CD14-positive monocyte (primary cell): ENCODE measurements around the gene DNAH1. TPM values are rescaled to one million over a fixed set of nuclear protein-coding genes. Genes with fewer than 3 reads are reported as not detected.
"Not testable (repeated sequence)": the region's sequence is repeated elsewhere in the genome, so short reads cannot be mapped to it uniquely, and the experiment has no call there.

ENCODE experiments used
- DNase-seq, 3 donors: peaks; one replicate each; pipeline ENCODE4 v3.0.0-alpha.2; 2011 to 2022
- H2AFZ ChIP-seq: 2 replicates; pipeline ENCODE4 v1.6.0; 2012; ENCODE audit warnings: mild to moderate bottlenecking, low read depth, low read length, inconsistent platforms; ENCODE audit not compliant: insufficient read depth, poor library complexity, severe bottlenecking
- H3K27ac ChIP-seq, 2 donors: 1 replicate in 1 of 2; 2 replicates in 1 of 2; pipeline ENCODE4 v1.5.1; 2012 to 2013; ENCODE audit warnings: low read length in 2 of 2, control low read depth in 1 of 2, inconsistent platforms in 1 of 2, low read depth in 1 of 2, mild to moderate bottlenecking in 1 of 2
- H3K27me3 ChIP-seq, 2 donors: one replicate each; pipeline versions ENCODE4 v1.6.0 to v1.6.1; 2011 to 2013; ENCODE audit warnings: low read length in 2 of 2; ENCODE audit not compliant: control insufficient read depth in 2 of 2, insufficient read depth in 2 of 2
- H3K36me3 ChIP-seq, 2 donors: replicated peaks in 1 of 2; 1 replicate in 1 of 2; 2 replicates in 1 of 2; pipeline versions ENCODE4 v1.5.1 to v1.6.1; 2012 to 2013; ENCODE audit warnings: low read length in 2 of 2, control low read depth in 1 of 2, inconsistent platforms in 1 of 2, mild to moderate bottlenecking in 1 of 2; ENCODE audit not compliant: insufficient read depth in 2 of 2, control insufficient read depth in 1 of 2
- H3K4me1 ChIP-seq, 2 donors: 1 replicate in 1 of 2; 2 replicates in 1 of 2; pipeline versions ENCODE4 v1.5.1 to v1.6.1; 2012 to 2013; ENCODE audit warnings: low read length in 2 of 2, control low read depth in 1 of 2, inconsistent platforms in 1 of 2, mild to moderate bottlenecking in 1 of 2, moderate library complexity in 1 of 2; ENCODE audit not compliant: insufficient read depth in 2 of 2, control insufficient read depth in 1 of 2
- H3K4me2 ChIP-seq: replicated peaks from 2 replicates; pipeline ENCODE3; 2012; ENCODE audit warnings: low read length, moderate library complexity, mild to moderate bottlenecking; ENCODE audit not compliant: poor library complexity, severe bottlenecking; ENCODE audit errors: extremely low read depth
- H3K4me3 ChIP-seq, 3 experiments: fragments of 200-600 bp in 1 of 3; sonication (generic) in 1 of 3; replicated peaks in 1 of 3; 1 replicate in 2 of 3; 2 replicates in 1 of 3; pipeline ENCODE4 v1.5.1; 2011 to 2013; ENCODE audit warnings: low read length in 3 of 3, mild to moderate bottlenecking in 3 of 3, control low read depth in 2 of 3, low read depth in 2 of 3, inconsistent platforms in 1 of 3, moderate library complexity in 1 of 3
- H3K79me2 ChIP-seq: 2 replicates; pipeline ENCODE4 v1.6.0; 2012; ENCODE audit warnings: mild to moderate bottlenecking, control low read depth, inconsistent platforms, low read length, moderate library complexity; ENCODE audit not compliant: insufficient read depth
- H3K9ac ChIP-seq: 2 replicates; pipeline ENCODE4 v1.6.0; 2017; ENCODE audit warnings: low read length, mild to moderate bottlenecking; ENCODE audit not compliant: insufficient read depth, poor library complexity, severe bottlenecking
- H3K9me3 ChIP-seq, 2 donors: replicated peaks in 1 of 2; 1 replicate in 1 of 2; 2 replicates in 1 of 2; pipeline versions ENCODE4 v1.5.1 to v1.6.1; 2012 to 2013; ENCODE audit warnings: low read length in 2 of 2, control low read depth in 1 of 2; ENCODE audit not compliant: control insufficient read depth in 1 of 2, insufficient read depth in 1 of 2
- H4K20me1 ChIP-seq: 2 replicates; pipeline ENCODE4 v1.6.0; 2012; ENCODE audit warnings: mild to moderate bottlenecking, low read length, control low read depth, moderate library complexity; ENCODE audit not compliant: insufficient read depth
- H3K27ac Mint-ChIP-seq, 7 donors: one replicate each; pipeline ENCODE4 v1.8.0; 2020; ENCODE audit warnings: mild to moderate bottlenecking in 7 of 7, mixed read lengths in 7 of 7, moderate library complexity in 6 of 7, inconsistent platforms in 2 of 7
- H3K27me3 Mint-ChIP-seq, 3 donors: one replicate each; pipeline ENCODE4 v1.8.0; 2021 to 2022; ENCODE audit warnings: low read depth in 3 of 3, mild to moderate bottlenecking in 3 of 3, mixed read lengths in 3 of 3, moderate library complexity in 3 of 3, inconsistent platforms in 1 of 3
- H3K36me3 Mint-ChIP-seq, 2 donors: one replicate each; pipeline ENCODE4 v1.8.0; 2020; ENCODE audit warnings: mixed read lengths in 2 of 2, inconsistent platforms in 1 of 2, mild to moderate bottlenecking in 1 of 2
- H3K4me1 Mint-ChIP-seq: one replicate; pipeline ENCODE4 v1.8.0; 2020; ENCODE audit warnings: mild to moderate bottlenecking, mixed read lengths
- H3K4me3 Mint-ChIP-seq, 2 donors: one replicate each; pipeline ENCODE4 v1.8.0; 2020; ENCODE audit warnings: mild to moderate bottlenecking in 2 of 2, mixed read lengths in 2 of 2, moderate library complexity in 1 of 2
- H3K9me3 Mint-ChIP-seq, 7 donors: one replicate each; pipeline ENCODE4 v1.8.0; 2020 to 2022; ENCODE audit warnings: mixed read lengths in 7 of 7, mild to moderate bottlenecking in 6 of 7, moderate library complexity in 6 of 7, inconsistent platforms in 2 of 7
- WGBS: methylation state at CpG from one replicate; pipeline ENCODE4 v1.1.5; 2013; ENCODE audit warnings: missing lambda C conversion rate; ENCODE audit not compliant: insufficient coverage; 5-methylcytosine and 5-hydroxymethylcytosine counted together
- intact Hi-C, 2 donors: fragments of 100-400 bp; cut with micrococcal nuclease; formaldehyde crosslinking; loops; one replicate each; pipeline versions ENCODE4 v1.15.0 to v1.15.1; 2023
- polyA plus RNA-seq, 3 donors: library from polyadenylated mRNA; depleted of rRNA in 1 of 3; unstranded in 2 of 3; stranded (reverse) in 1 of 3; fragments of 300-500 nt in 2 of 3; fragments of >200 nt in 1 of 3; fragmentation: Illumina TruSeq in 2 of 3; gene quantifications; 1 replicate in 2 of 3; 2 replicates in 1 of 3; pipeline ENCODE4 v1.2.3, GENCODE V29; 2012 to 2021
- TF ChIP-seq, protein P1 (sequence below): fragments of 200-600 bp; IDR thresholded peaks from one replicate; pipeline ENCODE4 v1.8.0; 2022; ENCODE audit warnings: antibody characterized with exemption, mild to moderate bottlenecking

The DNAH1 gene
- polyA plus RNA-seq, 3 donors: 0.15 to 47.0 (median 0.25) TPM

DNA sequence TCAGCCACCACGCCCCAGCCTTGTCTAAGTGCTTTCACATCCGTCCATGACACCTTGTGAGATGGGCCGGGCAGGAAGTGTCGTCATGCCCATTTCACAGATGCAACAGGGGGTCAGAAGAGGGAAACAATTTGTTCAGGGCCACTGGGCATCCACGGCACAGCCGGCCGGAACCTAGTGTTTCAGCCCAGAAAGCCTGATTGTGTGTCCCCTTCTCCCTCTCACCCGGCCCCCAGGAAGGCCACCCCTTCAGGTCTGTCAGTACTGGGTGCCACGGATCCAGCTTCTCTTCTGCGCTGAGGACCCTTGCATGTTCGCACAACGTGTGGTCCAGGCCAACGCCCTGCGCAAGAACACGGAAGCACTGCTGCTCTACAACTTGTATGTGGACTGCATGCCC lies 15.8 kb downstream of the DNAH1 start:
- TF ChIP-seq, protein P1, sequence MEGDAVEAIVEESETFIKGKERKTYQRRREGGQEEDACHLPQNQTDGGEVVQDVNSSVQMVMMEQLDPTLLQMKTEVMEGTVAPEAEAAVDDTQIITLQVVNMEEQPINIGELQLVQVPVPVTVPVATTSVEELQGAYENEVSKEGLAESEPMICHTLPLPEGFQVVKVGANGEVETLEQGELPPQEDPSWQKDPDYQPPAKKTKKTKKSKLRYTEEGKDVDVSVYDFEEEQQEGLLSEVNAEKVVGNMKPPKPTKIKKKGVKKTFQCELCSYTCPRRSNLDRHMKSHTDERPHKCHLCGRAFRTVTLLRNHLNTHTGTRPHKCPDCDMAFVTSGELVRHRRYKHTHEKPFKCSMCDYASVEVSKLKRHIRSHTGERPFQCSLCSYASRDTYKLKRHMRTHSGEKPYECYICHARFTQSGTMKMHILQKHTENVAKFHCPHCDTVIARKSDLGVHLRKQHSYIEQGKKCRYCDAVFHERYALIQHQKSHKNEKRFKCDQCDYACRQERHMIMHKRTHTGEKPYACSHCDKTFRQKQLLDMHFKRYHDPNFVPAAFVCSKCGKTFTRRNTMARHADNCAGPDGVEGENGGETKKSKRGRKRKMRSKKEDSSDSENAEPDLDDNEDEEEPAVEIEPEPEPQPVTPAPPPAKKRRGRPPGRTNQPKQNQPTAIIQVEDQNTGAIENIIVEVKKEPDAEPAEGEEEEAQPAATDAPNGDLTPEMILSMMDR: no peak
- H3K27me3 Mint-ChIP-seq: peaks cover 0 to 1% (median 0%) of the 10 kb centered on the region in 3 donors
- Histone ChIP-seq H3K4me2 (no peak overlapping the region), H3K27ac (no peak overlapping the region), H3K27me3 (no peaks in the 10 kb centered on the region), H3K4me3 (no peak overlapping the region), H4K20me1 (no peaks in the 10 kb centered on the region), H3K4me1 (no peaks in the 10 kb centered on the region), H3K79me2 (no peaks in the 10 kb centered on the region), H3K9ac (no peak overlapping the region), H3K9me3 (no peaks in the 10 kb centered on the region), H3K36me3 (peaks cover 22 to 48% of the 10 kb centered on the region in 2 donors), H2AFZ (no peak overlapping the region)
- no peaks in the 10 kb centered on the region for H3K9me3 Mint-ChIP-seq
- no peak overlapping the region for H3K4me3 Mint-ChIP-seq
- H3K27ac Mint-ChIP-seq: no peak overlapping the region
- no peaks in the 10 kb centered on the region for H3K4me1 Mint-ChIP-seq
- no peak for DNase-seq
- H3K36me3 Mint-ChIP-seq: peaks cover 33 to 43% of the 10 kb centered on the region in 2 donors
- WGBS: 90% methylated on average over 13 of the region's 15 CpGs
- intact Hi-C loops: no loop called here

DNA sequence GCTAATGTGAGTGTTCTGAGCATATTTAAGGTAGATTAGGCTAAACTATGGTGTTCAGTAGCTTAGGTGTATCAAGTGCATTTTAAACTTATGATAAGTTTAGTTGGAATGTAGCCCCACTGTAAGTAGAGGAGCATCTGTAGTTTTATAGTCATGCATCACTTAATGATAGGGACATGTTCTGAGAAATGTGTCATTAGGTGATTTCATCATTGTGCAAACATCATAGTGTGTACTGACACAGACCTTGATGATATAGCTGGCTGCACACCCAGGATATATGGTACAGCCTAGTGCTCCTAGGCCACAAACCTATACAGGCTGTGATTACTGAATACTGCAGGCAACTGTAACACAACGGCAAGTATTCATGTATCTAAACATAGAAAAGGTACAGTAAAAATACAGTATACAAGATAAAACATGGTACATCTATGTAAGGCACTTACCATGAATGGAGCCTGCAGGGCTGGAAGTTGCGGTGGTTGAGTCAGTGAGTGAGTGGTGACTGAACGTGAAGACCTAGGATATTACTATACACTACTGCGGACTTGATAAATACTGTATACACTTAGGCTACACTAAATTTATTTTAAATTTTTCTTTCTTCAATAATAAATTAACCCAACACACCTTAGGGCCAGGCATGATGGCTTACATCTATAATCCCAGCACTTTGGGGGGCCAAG lies 17.9 kb downstream of the DNAH1 start:
- Histone ChIP-seq H3K9me3 (no peaks in the 10 kb centered on the region), H3K4me1 (no peaks in the 10 kb centered on the region), H3K27me3 (no peaks in the 10 kb centered on the region), H3K27ac (no peak overlapping the region), H3K79me2 (no peaks in the 10 kb centered on the region), H3K9ac (no peak overlapping the region), H3K4me2 (no peak overlapping the region), H4K20me1 (no peaks in the 10 kb centered on the region), H2AFZ (no peak overlapping the region), H3K36me3 (peaks cover 16 to 36% of the 10 kb centered on the region in 2 donors), H3K4me3 (no peak overlapping the region)
- intact Hi-C loops: no loop called here
- Mint-ChIP-seq H3K27ac (no peak overlapping the region), H3K9me3 (no peaks in the 10 kb centered on the region), H3K27me3 (peaks cover 0 to 1% (median 0%) of the 10 kb centered on the region in 3 donors), H3K4me1 (no peaks in the 10 kb centered on the region), H3K4me3 (no peak overlapping the region), H3K36me3 (peaks cover 37 to 42% of the 10 kb centered on the region in 2 donors)
- TF ChIP-seq, protein P1: no peak
- WGBS: no CpG with 5 or more reads among the region's 4 CpGs
- DNase-seq: no peak

- H3K4me1 Mint-ChIP-seq: peaks cover 24% of the 10 kb centered on the region
- not testable (repeated sequence) for H3K9ac ChIP-seq, H3K4me3 Mint-ChIP-seq, H3K27me3 ChIP-seq, H3K79me2 ChIP-seq, H3K9me3 ChIP-seq, DNase-seq, H3K27ac Mint-ChIP-seq, H3K4me3 ChIP-seq, H3K9me3 Mint-ChIP-seq, H4K20me1 ChIP-seq, H3K27me3 Mint-ChIP-seq, H2AFZ ChIP-seq, H3K4me2 ChIP-seq, H3K27ac ChIP-seq
- peaks cover 38 to 39% of the 10 kb centered on the region in 2 donors for H3K36me3 Mint-ChIP-seq
- intact Hi-C loops: loop anchor here (2.0 to 5.0 kb wide), 3 partner anchors 46 to 107 kb away; no protein-coding TSS in a partner anchor
- Histone ChIP-seq H3K36me3 (peaks cover 9 to 26% of the 10 kb centered on the region in 2 donors), H3K4me1 (peaks cover 25 to 27% of the 10 kb centered on the region in 2 donors)
- WGBS: no CpG with 5 or more reads among the region's 8 CpGs
These were observed 22.0 kb downstream of the DNAH1 start for GRCh38 chr3:52338131-52338530.
